ENCODE data around the gene SWI5. TPM values are rescaled to one million over a fixed set of nuclear protein-coding genes. Genes with fewer than 3 reads are reported as not detected.

SWI5 gene
- total and polyA plus RNA-seq, 9 of the 15 experiments (the other 6 are each of a cell fraction or from before 2014, with no cell fraction given) = 62.8 to 133 (median 95.9) TPM

GRCh38 chr9:128249908-128250838, 25.9 kb upstream of the SWI5 start (continued):
- no peak for TF ChIP-seq E2F8 (IDR thresholded peaks at IDR 0.05; ENCODE audit: low read depth, partially characterized antibody)
- TF ChIP-seq HDAC1 (IDR thresholded peaks at IDR 0.05) = peak in 1 of 2 experiments; percentile 94; a peak in 2 of 4 replicates
- no peak for TF ChIP-seq STAT5B (CRISPR knock-in tag; IDR thresholded peaks at IDR 0.05)
- no peak for TF ChIP-seq ZNF212 (CRISPR knock-in tag; IDR thresholded peaks at IDR 0.05)
- TF ChIP-seq PTTG1 (tag; IDR thresholded peaks at IDR 0.05; ENCODE audit: low read depth) = no peak
- 0 out of 2 replicates have a peak, but pooled peaks have one; percentile 9 for TF ChIP-seq SUPT5H (IDR thresholded peaks at IDR 0.05)
- TF ChIP-seq NCOA1 (IDR thresholded peaks at IDR 0.05; ENCODE audit: low read depth) = no peak
- no peak for TF ChIP-seq E2F4 (CRISPR knock-in tag; IDR thresholded peaks at IDR 0.05; ENCODE audit: low read depth)
- no peak for TF ChIP-seq ZFP1 (CRISPR knock-in tag; IDR thresholded peaks at IDR 0.05)
- no peak for TF ChIP-seq POLR2AphosphoS2 (IDR thresholded peaks at IDR 0.05; ENCODE audit: low read length)
- TF ChIP-seq LEF1 (IDR thresholded peaks at IDR 0.05) = no peak
- TF ChIP-seq TBP (optimal IDR thresholded peaks at IDR 0.05; ENCODE audit: low read depth, low read length) = peak; percentile 80
- TF ChIP-seq ARID3A (IDR thresholded peaks at IDR 0.05; ENCODE audit: borderline replicate concordance, low read depth, low read length) = no peak
- TF ChIP-seq ZNF174 (CRISPR knock-in tag; IDR thresholded peaks at IDR 0.05) = no peak
- no peak for TF ChIP-seq ZNF12 (CRISPR knock-in tag; IDR thresholded peaks at IDR 0.05)
- TF ChIP-seq UBTF (IDR thresholded peaks at IDR 0.05; ENCODE audit: borderline replicate concordance in 1 of 2, low read depth in 2 of 2, low read length in 2 of 2) = 0 out of 4 replicates have a peak, but pooled peaks of 1 of the 2 experiments have one; percentile 13
- TF ChIP-seq GABPA (tag; conservative IDR thresholded peaks at IDR 0.05; ENCODE audit: low read depth) = no peak
- TF ChIP-seq ZBTB34 (CRISPR knock-in tag; IDR thresholded peaks at IDR 0.05) = no peak
